Cardiac fibroblast (primary cell): Measurements from ENCODE around the gene TPGS2.
A peak's percentile ranks its signal among the peaks of the same experiment; 100 is the strongest.
"Not testable (repeated sequence)": the region's sequence is repeated elsewhere in the genome, so short reads cannot be mapped to it uniquely, and the experiment has no call there.

Experiments
- DNase-seq, 2 donors: peaks; one replicate each; pipeline versions ENCODE4 v3.0.0 to v3.0.0-alpha.2; 2010; ENCODE audit warnings: low read depth in 2 of 2
- H3K4me3 ChIP-seq, 2 donors: replicated peaks in 1 of 2; 1 replicate in 1 of 2; 2 replicates in 1 of 2; pipeline ENCODE4 v1.5.1; 2011; ENCODE audit warnings: low read depth in 2 of 2, low read length in 2 of 2, mild to moderate bottlenecking in 2 of 2, moderate library complexity in 1 of 2
- TF ChIP-seq, protein P1 (sequence below): IDR thresholded peaks from one replicate; pipeline ENCODE4 v1.5.1; 2011; ENCODE audit warnings: low read depth, mild to moderate bottlenecking, low read length, inconsistent platforms

TPGS2 gene

DNA sequence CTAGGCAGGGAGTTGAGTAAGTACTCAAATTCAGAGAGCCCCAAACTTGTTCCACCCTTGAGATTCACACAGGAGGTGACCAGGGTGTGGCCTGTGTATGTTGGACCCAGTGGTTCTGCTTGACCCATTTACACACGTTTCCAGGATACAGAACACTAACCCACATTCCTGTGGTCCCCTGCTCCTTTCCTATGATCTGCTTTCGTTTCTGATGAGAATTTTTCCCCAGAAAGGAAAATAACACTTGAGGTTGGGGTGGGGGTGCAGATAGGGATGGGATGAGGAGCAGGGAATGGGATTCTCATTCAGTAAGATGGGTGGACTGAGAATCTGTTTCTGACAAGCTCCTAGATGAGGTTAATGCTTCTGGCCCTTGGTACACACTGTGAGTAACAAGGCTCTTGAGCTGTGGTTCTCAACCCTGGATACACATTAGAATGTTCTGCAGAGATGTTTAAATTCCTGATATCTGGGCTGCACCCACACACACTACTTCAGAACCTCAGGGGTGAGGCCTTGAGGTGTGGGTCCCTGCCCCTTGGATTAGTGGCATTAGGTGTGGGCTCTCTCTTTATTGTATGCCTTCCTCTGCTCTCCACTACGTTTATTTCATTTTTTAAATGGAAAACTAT, 58.4 kb downstream of the TPGS2 start:
- TF ChIP-seq, protein P1, sequence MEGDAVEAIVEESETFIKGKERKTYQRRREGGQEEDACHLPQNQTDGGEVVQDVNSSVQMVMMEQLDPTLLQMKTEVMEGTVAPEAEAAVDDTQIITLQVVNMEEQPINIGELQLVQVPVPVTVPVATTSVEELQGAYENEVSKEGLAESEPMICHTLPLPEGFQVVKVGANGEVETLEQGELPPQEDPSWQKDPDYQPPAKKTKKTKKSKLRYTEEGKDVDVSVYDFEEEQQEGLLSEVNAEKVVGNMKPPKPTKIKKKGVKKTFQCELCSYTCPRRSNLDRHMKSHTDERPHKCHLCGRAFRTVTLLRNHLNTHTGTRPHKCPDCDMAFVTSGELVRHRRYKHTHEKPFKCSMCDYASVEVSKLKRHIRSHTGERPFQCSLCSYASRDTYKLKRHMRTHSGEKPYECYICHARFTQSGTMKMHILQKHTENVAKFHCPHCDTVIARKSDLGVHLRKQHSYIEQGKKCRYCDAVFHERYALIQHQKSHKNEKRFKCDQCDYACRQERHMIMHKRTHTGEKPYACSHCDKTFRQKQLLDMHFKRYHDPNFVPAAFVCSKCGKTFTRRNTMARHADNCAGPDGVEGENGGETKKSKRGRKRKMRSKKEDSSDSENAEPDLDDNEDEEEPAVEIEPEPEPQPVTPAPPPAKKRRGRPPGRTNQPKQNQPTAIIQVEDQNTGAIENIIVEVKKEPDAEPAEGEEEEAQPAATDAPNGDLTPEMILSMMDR: no peak
- no peak for DNase-seq
- no peak overlapping the region for H3K4me3 ChIP-seq

DNA sequence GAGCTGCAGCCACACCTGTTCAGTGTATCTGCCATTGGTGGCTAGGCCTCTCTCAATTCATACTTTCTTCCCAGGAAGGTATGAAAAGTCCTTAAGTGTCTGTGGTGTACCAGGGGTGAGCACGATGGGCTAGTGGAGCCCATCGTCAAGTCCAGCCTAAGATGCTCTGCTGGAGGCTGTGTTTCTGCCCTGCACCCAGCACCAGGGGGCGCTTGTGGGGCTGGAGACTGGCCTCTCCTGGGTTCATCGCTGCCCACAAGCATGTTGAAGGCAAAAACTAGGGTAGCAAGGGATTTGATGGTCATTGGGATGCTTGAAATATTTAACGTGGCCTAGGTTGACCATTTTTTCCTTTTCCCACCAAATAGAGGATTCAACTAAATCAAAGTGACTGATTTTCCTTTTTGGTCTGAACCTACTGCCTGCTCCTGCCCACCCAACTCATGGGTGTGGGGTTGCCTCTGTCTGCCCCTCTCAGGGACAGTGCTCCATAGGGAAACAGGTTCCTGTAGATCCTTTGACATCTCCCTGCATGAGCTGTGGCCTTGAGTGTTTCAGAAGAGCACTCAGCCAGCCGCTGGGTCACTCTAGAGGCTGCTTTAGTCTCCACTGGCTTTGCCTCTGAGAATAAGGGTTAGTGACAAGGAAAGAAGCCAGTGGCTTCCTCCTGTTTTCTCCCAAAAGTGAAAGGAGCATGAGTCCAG, 59.0 kb downstream of the TPGS2 start:
- DNase-seq: peak; percentile 11 to 12
- H3K4me3 ChIP-seq: no peak overlapping the region
- TF ChIP-seq, protein P1: peak; percentile 22

DNA sequence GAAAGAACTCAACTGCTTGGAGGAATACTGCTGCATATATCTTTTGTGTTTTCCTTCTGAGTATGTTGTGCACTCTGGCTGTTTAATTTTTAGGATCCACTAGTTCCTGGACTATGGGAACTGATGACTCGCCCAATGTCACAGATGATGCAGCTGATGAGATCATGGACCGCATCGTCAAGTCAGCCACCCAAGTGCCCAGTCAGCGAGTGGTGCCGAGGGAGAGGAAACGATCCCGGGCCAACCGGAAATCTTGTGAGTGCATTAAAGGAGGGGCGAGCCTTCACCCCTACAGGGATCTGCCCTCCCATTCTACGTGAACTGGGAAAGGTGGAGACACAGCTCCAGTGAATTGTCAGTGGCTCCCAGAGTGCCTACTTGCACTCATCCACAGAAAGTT, 59.6 kb downstream of the TPGS2 start:
- no peak overlapping the region for H3K4me3 ChIP-seq
- peak in 1 of 2 donors; percentile 67 for DNase-seq
- TF ChIP-seq, protein P1: no peak

DNA sequence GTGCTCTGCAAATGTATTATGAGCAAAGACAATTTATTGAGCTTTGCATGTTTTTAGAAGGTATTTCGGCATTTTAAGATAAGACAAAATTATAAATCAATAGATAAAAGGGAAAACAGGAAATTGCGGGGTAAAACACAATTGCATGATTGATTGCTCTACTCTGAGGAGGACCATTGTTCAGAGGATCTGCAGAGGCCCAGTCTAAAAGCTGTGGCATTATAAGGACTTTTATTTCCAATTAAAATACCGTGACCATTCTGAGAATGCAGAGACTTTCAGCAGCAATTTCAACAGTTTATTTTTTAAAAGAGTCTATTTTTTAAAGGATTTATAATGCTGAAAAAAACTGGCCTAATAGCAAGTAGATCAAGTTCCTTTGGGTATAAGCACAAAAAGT, 62.0 kb downstream of the TPGS2 start:
- H3K4me3 ChIP-seq: no peak overlapping the region
- TF ChIP-seq, protein P1: no peak
- DNase-seq: no peak

DNA sequence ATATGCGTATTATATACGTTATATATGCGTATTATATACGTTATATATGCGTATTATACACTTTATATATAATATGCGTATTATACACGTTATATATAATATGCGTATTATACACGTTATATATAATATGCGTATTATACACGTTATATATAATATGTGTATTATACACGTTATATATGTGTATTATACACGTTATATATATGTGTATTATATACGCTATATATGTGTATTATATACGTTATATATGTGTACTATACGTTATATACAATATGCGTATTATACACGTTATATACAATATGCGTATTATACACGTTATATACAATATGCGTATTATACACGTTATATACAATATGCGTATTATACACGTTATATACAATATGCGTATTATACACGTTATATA, 65.8 kb downstream of the TPGS2 start:
- H3K4me3 ChIP-seq, DNase-seq: not testable (repeated sequence)

DNA sequence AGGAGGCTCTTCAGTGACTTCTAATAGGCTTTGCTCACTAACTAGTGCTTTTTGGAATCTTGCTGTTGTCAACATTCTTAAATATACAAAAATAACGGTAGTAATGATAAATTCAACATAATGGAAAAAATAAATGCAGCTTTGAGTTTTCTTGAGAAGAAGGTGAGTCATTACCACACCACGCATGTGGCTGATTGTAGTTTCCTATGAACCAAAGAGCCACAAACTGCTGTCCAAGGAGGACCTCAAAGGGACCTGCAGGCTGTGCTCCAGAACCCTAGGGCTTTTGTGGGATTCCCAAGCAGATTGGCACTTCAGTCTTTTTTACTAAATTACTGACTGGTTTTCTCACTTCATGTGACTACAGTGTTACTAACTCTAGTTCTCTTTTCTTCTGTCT, 66.7 kb downstream of the TPGS2 start:
- H3K4me3 ChIP-seq: no peak overlapping the region
- peak in 1 of 2 donors; percentile 21 for DNase-seq
- TF ChIP-seq, protein P1: no peak

DNA sequence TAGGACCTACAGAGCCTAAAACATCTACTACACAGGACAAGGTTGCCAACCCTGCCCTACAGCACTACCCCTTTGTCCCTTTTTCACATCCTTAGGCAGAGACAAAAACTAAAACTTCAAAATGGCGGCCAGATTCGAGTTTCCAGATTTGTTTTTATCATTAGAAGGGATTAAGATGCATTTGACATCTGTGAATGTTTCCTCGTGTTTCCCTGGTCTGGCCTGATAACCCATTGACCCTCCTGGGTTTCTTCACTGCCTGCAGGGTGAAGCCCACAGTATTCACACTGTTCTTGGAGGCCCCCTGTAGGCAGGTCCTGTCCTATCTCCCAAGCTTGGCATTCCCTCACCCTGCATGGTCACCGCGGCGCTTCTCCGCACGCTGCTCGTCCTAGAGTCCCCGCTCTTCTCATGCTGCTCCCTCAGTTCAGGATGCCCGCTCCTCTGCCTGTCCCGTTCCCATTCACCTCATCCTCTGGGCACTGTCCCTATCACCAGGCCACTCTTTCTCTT, 67.6 kb downstream of the TPGS2 start:
- no peak overlapping the region for H3K4me3 ChIP-seq
- TF ChIP-seq, protein P1: no peak
- DNase-seq: no peak
